Hematopoietic multipotent progenitor cell treated with erythropoietin and hydrocortisone succinate and interleukin-3 and kit ligand, for 6 days (in vitro differentiated cells): ENCODE measurements around the gene PXDN.
"Not testable (repeated sequence)": the region's sequence is repeated elsewhere in the genome, so short reads cannot be mapped to it uniquely, and the experiment has no call there.

ENCODE experiments used
- DNase-seq: peaks from one replicate; pipeline ENCODE4 v3.0.0-alpha.2; 2015

Gene PXDN, protein sequence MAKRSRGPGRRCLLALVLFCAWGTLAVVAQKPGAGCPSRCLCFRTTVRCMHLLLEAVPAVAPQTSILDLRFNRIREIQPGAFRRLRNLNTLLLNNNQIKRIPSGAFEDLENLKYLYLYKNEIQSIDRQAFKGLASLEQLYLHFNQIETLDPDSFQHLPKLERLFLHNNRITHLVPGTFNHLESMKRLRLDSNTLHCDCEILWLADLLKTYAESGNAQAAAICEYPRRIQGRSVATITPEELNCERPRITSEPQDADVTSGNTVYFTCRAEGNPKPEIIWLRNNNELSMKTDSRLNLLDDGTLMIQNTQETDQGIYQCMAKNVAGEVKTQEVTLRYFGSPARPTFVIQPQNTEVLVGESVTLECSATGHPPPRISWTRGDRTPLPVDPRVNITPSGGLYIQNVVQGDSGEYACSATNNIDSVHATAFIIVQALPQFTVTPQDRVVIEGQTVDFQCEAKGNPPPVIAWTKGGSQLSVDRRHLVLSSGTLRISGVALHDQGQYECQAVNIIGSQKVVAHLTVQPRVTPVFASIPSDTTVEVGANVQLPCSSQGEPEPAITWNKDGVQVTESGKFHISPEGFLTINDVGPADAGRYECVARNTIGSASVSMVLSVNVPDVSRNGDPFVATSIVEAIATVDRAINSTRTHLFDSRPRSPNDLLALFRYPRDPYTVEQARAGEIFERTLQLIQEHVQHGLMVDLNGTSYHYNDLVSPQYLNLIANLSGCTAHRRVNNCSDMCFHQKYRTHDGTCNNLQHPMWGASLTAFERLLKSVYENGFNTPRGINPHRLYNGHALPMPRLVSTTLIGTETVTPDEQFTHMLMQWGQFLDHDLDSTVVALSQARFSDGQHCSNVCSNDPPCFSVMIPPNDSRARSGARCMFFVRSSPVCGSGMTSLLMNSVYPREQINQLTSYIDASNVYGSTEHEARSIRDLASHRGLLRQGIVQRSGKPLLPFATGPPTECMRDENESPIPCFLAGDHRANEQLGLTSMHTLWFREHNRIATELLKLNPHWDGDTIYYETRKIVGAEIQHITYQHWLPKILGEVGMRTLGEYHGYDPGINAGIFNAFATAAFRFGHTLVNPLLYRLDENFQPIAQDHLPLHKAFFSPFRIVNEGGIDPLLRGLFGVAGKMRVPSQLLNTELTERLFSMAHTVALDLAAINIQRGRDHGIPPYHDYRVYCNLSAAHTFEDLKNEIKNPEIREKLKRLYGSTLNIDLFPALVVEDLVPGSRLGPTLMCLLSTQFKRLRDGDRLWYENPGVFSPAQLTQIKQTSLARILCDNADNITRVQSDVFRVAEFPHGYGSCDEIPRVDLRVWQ (N-terminal part only)

DNA sequence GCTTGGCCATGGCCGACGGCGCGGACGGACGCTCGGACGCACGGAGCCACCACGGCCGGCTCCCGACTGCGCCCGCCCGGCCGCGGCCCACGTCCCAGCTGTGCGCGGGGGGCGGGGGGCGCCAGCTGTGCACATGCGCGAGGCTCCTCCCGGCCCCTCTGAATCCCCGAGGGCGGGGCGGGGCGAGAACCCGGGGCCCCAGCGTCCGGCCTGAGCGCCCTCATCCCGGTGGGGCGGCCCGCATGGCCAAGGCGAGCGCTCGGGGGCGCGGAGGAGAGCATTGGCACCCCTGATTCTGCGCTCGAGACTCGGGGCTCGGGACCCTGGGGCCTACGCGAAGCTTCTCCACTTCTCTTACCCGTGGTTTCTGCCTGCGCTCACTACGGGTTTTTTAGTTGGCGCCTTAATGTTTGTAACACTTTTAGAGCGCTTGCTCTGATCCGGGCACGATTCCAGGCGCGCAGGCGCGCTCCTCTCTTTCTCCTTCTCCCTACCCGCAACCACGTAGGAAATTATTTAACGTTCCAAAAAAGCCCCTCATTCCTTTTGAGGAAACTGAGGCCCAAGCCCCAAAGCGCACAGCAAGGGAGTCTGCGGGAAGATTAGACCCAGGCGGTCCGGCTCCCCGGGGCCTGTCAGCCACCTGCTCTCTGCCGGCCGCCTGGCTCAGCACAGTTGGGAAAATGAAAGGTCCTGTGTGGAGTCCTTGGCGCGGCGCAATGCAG, at the start of gene PXDN:
PXDN (minus strand) TSS at position 70 of the 725 bp plus-strand sequence; CDS start at position 10, 60 bp downstream.
- DNase-seq, result no peak

DNA sequence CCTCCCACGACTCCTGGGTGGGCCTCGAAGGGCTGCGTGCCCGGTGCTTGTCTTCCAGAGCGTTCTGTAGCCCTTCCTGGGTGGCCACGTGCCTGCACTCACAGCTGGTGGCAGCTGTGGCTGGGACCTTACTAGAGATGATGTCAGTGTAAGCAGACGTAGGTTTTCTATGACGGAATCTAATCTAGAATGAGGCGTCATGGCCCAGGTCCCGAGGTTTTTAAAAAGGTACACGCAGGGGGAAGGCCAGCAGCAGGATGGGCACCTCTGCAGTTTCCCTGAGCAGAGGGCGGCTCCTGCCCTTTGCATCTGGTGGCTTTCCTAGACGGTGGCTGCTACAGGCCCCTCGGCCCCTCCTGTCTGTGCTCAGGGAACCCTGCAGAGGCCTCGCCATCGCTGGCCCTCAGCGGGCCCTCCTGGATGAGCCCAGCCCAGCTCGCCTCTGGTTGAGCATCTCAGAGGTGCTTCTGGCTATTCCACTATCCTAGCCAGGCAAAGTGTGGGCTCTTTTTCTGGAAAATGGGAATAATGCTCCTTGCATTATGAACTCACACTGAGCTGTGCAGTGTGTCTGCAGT, 49.6 kb upstream of the PXDN start:
- DNase-seq, result no peak

DNA sequence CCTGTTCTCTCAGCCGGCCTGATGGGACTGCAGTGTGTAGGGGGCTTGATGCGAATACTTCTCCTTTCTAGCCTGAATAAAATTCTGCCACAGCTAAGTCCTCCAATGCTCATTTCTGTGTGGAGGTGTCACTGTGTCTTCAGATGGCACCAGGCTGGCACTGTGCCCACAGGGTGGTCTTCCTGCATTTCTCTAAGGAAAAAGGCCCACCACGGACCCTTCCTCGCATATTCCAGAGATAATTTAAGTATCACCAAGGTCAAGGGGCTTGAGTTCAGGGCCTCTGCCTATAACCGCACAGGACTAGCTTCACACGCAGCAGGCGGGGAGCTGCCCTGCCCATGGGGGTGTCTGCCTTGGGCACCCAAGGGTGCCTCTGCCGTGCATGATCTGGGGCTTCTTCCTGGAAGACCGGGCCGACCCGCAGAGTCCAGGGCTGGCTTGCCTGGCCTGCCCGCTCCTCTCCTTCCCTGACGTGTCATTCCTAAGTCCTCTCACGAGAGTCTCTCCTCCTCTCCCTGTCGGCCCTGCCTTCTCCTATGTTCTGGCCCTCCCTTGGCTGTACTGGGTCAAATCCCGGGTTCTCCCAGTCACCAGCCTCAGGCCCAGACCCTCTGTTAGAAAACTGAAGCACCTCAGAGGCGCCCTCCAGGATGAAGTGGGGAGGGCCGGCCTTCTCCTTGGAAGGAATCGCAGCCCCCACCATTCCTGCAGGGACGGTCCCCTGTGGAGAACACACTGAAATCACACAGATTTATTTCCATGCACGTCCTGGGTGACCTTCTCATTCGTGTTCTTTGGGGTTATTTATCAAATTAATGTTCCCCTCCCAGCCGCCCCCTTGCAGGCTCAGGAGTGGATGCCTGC, 48.9 kb upstream of the PXDN start:
- DNase-seq, result no peak

DNA sequence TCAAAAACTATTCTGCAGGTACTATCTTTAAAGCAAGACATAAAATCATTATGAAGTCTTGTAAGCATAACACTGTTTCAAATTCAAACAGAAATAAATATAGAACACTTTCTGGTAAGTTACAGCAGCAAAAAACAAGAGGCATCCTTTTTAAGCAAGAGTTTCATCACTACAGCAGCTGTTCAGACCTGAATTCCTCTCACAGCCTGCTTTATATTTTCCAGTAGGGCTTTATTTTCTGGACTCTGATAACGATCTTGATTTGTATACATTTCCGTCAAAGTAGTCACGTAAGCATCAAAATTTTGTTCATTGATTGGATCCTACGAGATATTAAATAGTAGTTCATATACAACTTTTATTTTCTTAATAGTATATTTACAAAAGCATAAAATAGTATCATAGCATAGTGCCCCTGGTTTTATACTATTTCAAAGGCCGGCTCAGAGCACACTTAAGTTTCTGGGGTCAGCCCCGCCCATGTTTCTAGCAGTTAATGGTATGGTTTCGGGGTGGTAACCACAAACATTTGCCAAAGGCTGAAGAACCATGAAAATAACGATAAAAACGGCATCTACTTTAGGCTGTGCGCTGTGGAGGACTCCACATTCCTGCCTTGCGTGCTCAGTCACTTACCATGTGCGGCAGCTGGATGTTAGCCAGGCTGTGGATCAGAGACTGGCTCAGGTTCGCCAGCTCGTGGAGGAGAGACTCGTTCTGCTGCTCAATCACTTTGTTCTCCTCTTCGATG, 47.5 kb upstream of the PXDN start:
- no peak for DNase-seq

DNA sequence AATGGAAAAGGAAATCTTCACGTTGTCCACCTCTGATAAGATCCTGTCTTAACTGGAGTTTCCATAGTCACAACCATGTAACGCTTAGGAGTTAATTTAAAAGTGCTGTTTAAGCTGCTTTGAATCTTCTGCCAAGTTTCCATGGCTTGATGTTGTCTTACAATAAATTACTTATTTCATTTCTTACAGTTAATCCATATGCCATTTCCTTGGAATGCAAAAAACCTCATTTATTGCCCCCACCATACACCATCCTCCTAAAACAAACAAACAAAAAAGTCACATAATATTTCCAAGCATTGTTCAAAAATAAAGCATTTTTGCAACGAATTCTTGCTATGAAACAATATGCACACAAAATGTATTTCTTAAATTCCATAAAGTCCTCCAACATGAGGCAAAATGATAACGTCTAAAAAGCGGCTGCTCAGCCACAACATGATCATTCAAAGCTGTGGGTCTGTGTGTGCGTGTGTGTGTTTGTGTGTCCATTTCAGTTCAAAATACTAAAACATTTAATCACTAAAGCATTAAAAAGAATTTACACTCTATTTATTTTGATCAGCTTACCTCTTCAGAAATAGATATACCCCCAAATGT, 46.8 kb upstream of the PXDN start:
- no peak for DNase-seq

DNA sequence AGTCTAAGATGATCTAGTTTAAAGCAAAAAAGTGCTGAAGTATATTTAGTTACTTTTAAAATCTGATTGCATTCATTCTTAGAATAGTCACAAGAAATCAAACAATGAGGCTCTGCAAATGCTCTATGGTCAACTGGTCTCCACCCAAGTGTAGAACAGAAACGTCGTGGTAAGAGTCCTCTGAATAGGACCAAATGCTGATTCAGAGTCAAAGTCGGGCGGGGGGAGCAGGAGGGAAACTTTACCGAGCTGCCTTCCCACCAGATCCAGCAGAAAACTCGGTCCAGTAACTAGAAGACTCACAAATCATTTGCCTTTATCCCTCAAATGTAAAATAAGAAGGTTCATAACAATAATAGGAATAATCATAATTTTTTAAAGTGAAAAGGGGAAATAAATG, 46.2 kb upstream of the PXDN start:
- DNase-seq, result no peak

DNA sequence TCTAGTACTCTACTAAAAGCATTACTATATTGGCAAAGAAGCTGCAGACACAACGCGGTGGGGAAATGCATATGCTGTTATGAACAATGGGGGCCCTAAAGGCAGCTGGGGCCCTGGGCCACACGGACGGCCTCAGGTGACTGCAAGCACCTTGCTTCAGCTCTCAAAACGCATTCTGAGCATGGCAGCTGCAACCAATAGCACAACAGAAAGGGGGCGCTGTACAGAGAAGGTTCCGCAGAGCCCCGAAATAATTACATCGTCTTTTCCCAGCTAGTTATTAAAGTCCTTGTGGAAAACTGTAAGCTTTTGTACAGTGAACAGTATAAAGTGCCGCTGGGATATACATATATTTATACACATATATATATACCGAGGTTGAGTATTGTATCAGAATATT, 45.3 kb upstream of the PXDN start:
- no peak for DNase-seq

DNA sequence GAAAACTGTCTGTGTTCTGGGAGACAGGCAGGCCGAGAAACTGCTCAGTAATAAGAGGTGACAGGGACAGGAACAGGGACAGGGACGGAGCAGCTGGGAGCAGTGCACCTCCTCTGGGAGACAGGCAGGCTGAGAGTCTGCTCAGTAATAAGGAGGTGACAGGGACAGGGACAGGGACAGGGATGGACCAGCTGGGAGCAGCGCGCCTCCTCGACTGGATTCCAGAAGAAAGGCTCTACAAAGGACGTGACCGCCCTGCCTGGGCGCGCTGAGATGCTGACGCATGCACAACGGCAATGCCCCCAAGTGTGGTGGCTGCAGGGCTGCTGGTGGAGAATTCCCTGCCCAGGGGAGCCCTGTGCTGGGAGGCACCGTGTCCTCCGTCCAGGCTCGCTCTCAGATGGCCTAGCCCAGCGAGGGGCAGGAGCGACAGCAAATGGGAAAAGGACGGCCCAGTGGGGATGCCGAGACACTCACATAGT, 44.2 kb upstream of the PXDN start:
- DNase-seq, result no peak

DNA sequence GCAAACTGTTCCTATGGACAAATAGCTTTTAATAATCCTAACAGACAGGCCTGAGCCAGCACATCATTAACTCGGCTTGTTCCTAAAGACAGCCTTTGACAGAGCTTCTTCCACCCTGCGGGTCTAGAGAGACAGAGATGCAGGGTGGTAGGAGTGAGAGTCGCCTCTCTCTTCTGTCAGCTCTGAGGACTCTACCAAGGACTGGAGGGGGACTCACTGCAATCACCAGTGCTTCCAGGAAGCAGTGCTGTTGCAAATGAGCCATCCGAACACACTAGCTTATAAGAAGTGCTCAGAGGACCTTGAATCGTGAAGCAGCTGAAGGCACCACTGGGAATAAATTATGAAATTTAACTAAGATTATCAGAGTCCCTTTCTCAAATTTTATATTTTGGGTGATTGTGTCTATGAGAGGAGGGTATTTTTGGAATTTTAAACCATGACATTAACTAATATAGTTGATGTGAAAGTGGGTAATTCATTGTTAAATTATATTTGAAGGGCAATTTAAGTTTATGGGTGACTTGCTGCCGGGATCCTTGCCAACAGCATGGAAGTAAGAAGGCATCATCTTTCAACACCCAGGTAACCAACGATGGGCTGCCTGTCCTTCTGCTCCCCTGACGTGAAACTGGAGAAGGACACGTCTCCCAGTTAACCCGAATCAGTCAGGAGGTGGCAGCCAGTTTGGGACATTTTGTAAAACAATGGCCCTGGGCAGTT, 43.6 kb upstream of the PXDN start:
- no peak for DNase-seq

DNA sequence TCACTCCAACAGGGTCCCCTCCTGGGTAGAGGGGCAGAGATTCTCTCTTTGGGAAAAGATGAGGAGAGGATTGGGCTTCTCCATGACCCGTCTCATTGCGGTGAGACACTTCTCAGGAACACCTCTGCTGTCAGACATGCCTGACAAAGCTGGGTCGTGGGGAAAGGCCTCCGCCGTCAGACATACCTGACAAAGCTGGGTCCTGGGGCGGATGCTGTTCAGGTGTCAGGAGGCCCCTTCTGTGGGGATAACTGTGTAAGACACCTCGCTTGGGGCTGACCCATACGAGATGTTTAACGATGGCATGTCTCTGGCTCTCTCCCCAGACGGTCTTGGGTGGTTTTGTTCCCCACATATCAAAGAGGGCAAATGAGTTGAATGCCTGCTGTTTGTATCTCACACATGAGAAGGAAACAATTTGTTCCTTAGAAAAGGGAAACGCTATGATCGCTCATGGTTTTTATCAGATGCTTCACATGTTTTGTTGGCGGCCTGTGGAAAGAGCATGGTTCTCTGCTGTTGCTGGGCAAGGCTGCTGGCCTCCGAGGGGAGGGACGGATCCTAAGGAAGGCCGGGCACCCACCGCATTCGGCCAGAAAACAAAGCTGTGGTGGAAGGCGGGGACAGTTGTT, 40.8 kb upstream of the PXDN start:
- no peak for DNase-seq

DNA sequence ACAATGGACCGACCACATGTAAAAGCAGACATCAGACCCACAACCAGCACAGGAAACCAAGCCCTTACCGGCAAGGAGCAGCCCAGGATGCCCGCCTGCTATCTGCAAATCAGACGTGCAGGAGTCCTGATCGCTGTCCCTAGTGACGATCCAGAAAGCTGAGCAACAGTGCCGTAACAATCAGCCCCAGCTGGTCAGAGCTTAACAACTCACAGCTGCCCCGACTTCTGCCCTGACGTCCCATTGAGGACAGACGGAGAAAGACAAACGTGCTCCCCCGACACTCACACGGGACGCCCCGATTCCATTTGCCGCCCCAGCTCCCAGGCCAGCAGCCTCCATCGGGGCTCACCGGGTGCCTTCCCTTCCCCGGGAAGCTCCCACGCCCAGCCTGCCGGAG, 39.8 kb upstream of the PXDN start:
- DNase-seq, result no peak

DNA sequence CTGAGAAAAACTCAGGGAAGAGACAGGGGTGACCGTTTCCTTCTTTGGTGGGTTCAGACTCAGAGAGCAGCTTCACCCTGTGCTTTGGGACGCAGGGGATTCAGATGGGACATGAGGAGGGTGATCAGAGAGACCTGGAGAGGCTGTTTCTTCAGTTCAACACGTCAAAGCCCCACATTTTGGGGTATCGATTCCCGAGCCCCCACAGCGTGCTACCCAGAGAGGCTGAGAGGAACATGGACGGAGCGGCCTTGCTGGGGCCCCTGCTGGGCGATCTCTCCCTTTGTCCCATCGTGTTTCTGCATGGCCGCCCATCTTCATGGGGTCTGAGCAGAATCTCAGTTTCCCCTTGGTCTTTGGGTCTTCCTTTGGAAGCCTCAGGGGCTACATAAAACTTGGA, 38.2 kb upstream of the PXDN start:
- DNase-seq, result no peak

DNA sequence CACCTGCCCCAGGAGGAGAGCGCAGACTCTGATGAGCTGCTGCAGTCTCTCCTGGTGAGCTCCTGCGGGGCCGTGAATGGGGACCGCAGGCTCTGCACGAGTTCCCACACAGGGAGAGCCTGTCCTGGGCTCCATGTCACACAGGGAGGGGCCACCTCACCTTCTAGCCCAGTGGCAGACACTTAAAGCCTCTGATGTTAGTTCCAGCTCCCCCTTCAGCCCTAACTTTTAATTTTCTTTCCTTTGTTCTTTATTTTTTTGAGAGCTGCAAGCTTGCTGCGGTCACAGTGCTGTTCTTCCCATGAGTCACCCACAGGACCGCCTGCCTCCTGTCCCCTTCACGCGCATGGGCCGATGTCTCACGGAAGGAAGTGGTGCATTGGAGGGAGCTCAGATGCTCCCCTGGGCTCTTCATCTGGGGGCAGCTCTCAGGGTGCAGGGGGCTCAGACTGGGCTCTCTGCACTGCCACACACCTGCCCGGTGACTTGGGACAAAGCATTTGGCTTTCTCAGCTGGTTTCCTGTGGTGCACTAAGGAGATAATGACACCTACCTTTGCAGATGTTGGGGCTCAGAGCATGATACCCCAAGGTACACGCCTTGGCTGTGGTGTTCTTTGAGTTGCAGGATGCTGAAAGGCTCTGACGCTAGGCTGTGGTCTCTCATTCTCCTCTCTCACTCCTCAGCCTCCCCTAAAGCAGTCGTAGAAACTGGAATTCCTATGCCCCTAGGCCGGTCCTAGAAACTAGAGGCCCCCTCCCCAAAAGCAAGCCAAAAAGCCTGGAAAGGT, 37.2 kb upstream of the PXDN start:
- DNase-seq, result no peak

DNA sequence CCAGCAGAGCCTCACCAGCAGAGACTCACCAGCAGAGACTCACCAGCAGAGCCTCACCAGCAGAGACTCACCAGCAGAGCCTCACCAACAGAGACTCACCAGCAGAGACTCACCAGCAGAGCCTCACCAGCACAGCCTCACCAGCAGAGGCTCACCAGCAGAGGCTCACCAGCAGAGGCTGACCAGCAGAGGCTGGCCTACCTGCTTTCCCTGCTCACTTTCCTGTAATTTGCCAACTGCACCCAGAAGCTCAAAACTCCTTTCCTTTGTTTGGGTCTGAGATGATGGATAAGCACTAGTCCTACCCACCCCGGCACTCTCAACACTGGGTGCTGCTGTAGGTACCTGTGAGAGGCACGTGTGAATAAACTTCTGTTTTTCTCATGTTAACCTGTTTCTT, 36.4 kb upstream of the PXDN start:
- DNase-seq, result no peak

DNA sequence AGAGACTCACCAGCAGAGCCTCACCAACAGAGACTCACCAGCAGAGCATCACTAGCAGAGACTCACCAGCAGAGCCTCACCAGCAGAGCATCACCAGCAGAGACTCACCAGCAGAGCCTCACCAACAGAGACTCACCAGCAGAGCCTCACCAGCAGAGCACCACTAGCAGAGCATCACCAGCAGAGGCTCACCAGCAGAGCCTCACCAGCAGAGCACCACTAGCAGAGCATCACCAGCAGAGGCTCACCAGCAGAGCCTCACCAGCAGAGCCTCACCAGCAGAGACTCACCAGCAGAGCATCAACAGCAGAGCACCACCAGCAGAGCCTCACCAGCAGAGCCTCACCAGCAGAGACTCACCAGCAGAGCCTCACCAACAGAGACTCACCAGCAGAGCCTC, 35.7 kb upstream of the PXDN start:
- DNase-seq, result not testable (repeated sequence)

DNA sequence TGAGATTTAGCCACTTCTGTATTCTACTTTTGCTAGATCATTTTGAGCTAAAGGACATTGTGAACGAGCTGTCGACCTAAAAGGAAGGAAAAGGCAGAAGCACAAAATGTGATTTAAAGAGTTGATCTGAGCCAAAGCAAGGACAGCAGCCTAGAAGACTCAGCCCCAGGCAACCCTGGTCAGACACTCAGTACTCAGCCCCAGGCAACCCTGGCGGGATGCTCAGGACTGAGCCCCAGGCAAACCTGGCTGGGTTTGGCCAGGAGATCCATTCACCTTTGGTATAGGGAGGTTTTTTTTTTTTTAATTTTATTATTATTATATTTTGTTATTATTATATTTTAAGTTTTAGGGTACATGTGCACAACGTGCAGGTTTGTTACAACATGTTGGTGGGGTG, 34.3 kb upstream of the PXDN start:
- no peak for DNase-seq

DNA sequence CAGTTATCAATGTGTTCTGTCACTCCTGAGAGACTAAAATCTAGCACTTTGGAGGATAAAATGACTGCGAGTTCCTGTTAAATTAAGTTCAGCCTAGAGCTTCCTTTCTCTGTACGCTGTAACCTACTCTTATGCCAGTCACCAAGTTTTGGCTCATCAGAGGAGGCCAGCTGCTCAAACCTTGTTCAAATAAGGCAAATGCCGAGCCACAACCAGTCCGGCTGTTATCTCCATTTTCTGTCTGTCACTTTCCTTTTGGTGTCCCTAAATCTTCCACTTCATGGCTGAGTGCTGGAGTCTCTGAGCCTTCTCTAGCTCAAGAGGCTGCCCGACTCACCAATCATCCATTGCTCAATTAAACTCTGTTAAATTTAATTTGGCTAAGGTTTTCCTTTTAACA, 33.5 kb upstream of the PXDN start:
- DNase-seq, result no peak

DNA sequence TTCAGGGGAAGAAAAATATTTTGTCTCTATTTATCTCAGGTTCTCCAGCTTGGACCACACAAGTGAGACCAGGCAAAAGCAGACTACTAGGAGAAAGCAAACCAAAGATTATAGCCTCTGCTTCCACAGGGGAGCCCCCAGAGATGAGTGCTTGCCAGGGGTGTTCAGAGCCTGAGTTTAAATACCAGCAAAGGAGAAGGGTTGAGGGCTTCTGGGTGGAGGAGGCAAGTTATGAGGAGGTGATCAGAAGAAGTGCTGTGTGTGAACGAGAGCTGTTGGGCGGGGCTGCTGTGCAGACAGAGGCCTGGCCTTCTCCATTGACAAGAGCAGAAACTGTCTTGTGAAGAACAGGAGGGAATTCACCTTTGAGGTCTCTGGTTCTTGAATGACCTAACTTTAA, 32.8 kb upstream of the PXDN start:
- DNase-seq, result no peak
